WTC11 (cell line): ENCODE measurements around the gene MRM3. TPM values are rescaled to one million over a fixed set of nuclear protein-coding genes. Genes with fewer than 3 reads are reported as not detected.
A peak's percentile ranks its signal among the peaks of the same experiment; 100 is the strongest.

ENCODE experiments used
- ATAC-seq: fragments of 200-7000 bp; cut with Tn5 transposase; 2 replicates; pipeline ENCODE4 v1.10.0; 2021; ENCODE audit warnings: mild to moderate bottlenecking, moderate library complexity
- CTCF ChIA-PET: fragments of 300-600 bp; sonication (Branson Sonifier 250); formaldehyde crosslinking; loops from one replicate; lab custom pipeline; 2021; ENCODE audit warnings: antibody characterized with exemption; lab: Charles Lee
- POLR2A ChIA-PET: fragments of 350-600 bp; sonication (Branson Sonifier 250); formaldehyde crosslinking; loops from one replicate; lab custom pipeline; 2021; ENCODE audit warnings: antibody characterized with exemption; lab: Charles Lee
- DNase-seq: peaks from one replicate; pipeline ENCODE4 v3.0.0; 2021; ENCODE audit warnings: low spot score
- H3K27ac Mint-ChIP-seq: 2 replicates; pipeline ENCODE4 v1.8.0; 2021; ENCODE audit warnings: mixed read lengths
- H3K27me3 Mint-ChIP-seq: 2 replicates; pipeline ENCODE4 v1.8.0; 2021; ENCODE audit warnings: low read depth, mild to moderate bottlenecking, moderate library complexity, mixed read lengths
- H3K36me3 Mint-ChIP-seq: 2 replicates; pipeline ENCODE4 v1.8.0; 2021; ENCODE audit warnings: mixed read lengths
- H3K4me1 Mint-ChIP-seq: 2 replicates; pipeline ENCODE4 v1.8.0; 2022; ENCODE audit warnings: mixed read lengths
- H3K4me3 Mint-ChIP-seq: 2 replicates; pipeline ENCODE4 v1.8.0; 2021; ENCODE audit warnings: mild to moderate bottlenecking, moderate library complexity, mixed read lengths
- H3K9me3 Mint-ChIP-seq: 2 replicates; pipeline ENCODE4 v1.8.0; 2021; ENCODE audit warnings: mixed read lengths
- AR ChIP-seq: fragments of 250-450 bp; sonication (Bioruptor Pico); IDR thresholded peaks from 2 replicates; pipeline ENCODE4 v1.9.0; 2021; ENCODE audit warnings: mild to moderate bottlenecking
- CBFB ChIP-seq: sonication (generic); formaldehyde crosslinking; IDR thresholded peaks from 2 replicates; pipeline ENCODE4 v1.8.1; 2022; ENCODE audit warnings: mild to moderate bottlenecking, low read depth, missing genetic modification reagents
- CDX4 ChIP-seq: fragments of 250-450 bp; sonication (Bioruptor Pico); IDR thresholded peaks from 2 replicates; pipeline ENCODE4 v1.9.0; 2021; ENCODE audit warnings: moderate library complexity, mild to moderate bottlenecking, inconsistent platforms, borderline replicate concordance
- CTCF ChIP-seq: fragments of 200-600 bp; IDR thresholded peaks from 2 replicates; pipeline ENCODE4 v1.8.0; 2022; ENCODE audit warnings: antibody characterized with exemption
- ELF4 ChIP-seq: sonication (generic); formaldehyde crosslinking; IDR thresholded peaks from 2 replicates; pipeline ENCODE4 v1.8.1; 2022; ENCODE audit warnings: low read depth, mild to moderate bottlenecking, moderate library complexity, missing genetic modification reagents
- GRHL2 ChIP-seq: fragments of 250-450 bp; sonication (Bioruptor Pico); IDR thresholded peaks from 2 replicates; pipeline ENCODE4 v1.8.0; 2022; ENCODE audit warnings: mild to moderate bottlenecking, moderate library complexity; ENCODE audit not compliant: insufficient replicate concordance, severe bottlenecking
- IRF1 ChIP-seq: sonication (generic); formaldehyde crosslinking; IDR thresholded peaks from 2 replicates; pipeline ENCODE4 v1.8.0; 2023; ENCODE audit warnings: missing genetic modification reagents
- IRF2 ChIP-seq: sonication (generic); formaldehyde crosslinking; IDR thresholded peaks from 2 replicates; pipeline ENCODE4 v1.8.0; 2022; ENCODE audit warnings: low read depth, missing genetic modification reagents, borderline replicate concordance
- MAX ChIP-seq: sonication (generic); formaldehyde crosslinking; IDR thresholded peaks from 2 replicates; pipeline ENCODE4 v1.8.0; 2022; ENCODE audit warnings: mild to moderate bottlenecking, missing genetic modification reagents
- MXD4 ChIP-seq: fragments of 250-450 bp; sonication (Bioruptor Pico); IDR thresholded peaks from 2 replicates; pipeline ENCODE4 v1.8.0; 2021; ENCODE audit warnings: mild to moderate bottlenecking, moderate library complexity, borderline replicate concordance
- MYBL2 ChIP-seq: sonication (generic); formaldehyde crosslinking; IDR thresholded peaks from 2 replicates; pipeline ENCODE4 v1.8.1; 2023; ENCODE audit warnings: mild to moderate bottlenecking, moderate library complexity, missing genetic modification reagents
- NFATC4 ChIP-seq: fragments of 250-450 bp; sonication (Bioruptor Pico); IDR thresholded peaks from 2 replicates; pipeline ENCODE4 v1.9.0; 2021; ENCODE audit warnings: mild to moderate bottlenecking
- NR3C1 ChIP-seq: sonication (generic); formaldehyde crosslinking; conservative IDR thresholded peaks from 2 replicates; pipeline ENCODE4 v1.8.1; 2023; ENCODE audit warnings: low read depth, mild to moderate bottlenecking, missing genetic modification reagents
- PRDM15 ChIP-seq: sonication (generic); formaldehyde crosslinking; IDR thresholded peaks from 2 replicates; pipeline ENCODE4 v1.8.0; 2022; ENCODE audit warnings: missing genetic modification reagents
- RELA ChIP-seq: sonication (generic); formaldehyde crosslinking; IDR thresholded peaks from 2 replicates; pipeline ENCODE4 v1.8.1; 2022; ENCODE audit warnings: missing genetic modification reagents, mild to moderate bottlenecking, borderline replicate concordance
- RORB ChIP-seq: fragments of 250-450 bp; sonication (Bioruptor Pico); IDR thresholded peaks from 2 replicates; pipeline ENCODE4 v1.9.0; 2021; ENCODE audit warnings: mild to moderate bottlenecking
- SMAD3 ChIP-seq: sonication (generic); formaldehyde crosslinking; IDR thresholded peaks from 2 replicates; pipeline ENCODE4 v1.8.0; 2022; ENCODE audit warnings: missing genetic modification reagents, mild to moderate bottlenecking, borderline replicate concordance
- STAT6 ChIP-seq: sonication (generic); formaldehyde crosslinking; conservative IDR thresholded peaks from 2 replicates; pipeline ENCODE4 v1.8.1; 2023; ENCODE audit warnings: mild to moderate bottlenecking, low read depth, missing genetic modification reagents, moderate library complexity
- USF1 ChIP-seq: sonication (generic); formaldehyde crosslinking; IDR thresholded peaks from 2 replicates; pipeline ENCODE4 v1.8.0; 2022; ENCODE audit warnings: mild to moderate bottlenecking, missing genetic modification reagents
- ZNF138 ChIP-seq: sonication (generic); formaldehyde crosslinking; conservative IDR thresholded peaks from 2 replicates; pipeline ENCODE4 v1.8.1; 2022; ENCODE audit warnings: mild to moderate bottlenecking, moderate library complexity, missing genetic modification reagents
- ZNF232 ChIP-seq: sonication (generic); formaldehyde crosslinking; IDR thresholded peaks from 2 replicates; pipeline ENCODE4 v1.8.0; 2022; ENCODE audit warnings: mild to moderate bottlenecking, missing genetic modification reagents
- ZNF671 ChIP-seq: fragments of 250-450 bp; sonication (Bioruptor Pico); IDR thresholded peaks from 2 replicates; pipeline ENCODE4 v1.8.0; 2021; ENCODE audit warnings: mild to moderate bottlenecking
- total RNA-seq: library from RNA; stranded (reverse); gene quantifications from 3 replicates; pipeline ENCODE4 v1.2.3, GENCODE V29; 2021

Gene MRM3
- total RNA-seq, 1 experiment from 2014 or later, result 25.0 TPM

GRCh38 chr17:732902-733720 is 49.0 kb upstream of the MRM3 start:
- Mint-ChIP-seq H3K4me1 (peaks cover 18% of the 10 kb centered on the region), H3K27ac (0 out of 2 replicates have a peak overlapping the region, but pooled peaks have one; percentile 44), H3K9me3 (no peaks in the 10 kb centered on the region), H3K27me3 (peaks cover 8% of the 10 kb centered on the region), H3K4me3 (peak overlapping the region; percentile 86), H3K36me3 (peaks cover 30% of the 10 kb centered on the region)
- ChIA-PET POLR2A (interaction anchor here (0.7 kb wide), 1 partner anchor 164 kb away, joined by 5 read pairs; no protein-coding TSS in a partner anchor), CTCF (interaction anchor here (0.8 to 1.8 kb wide), 4 partner anchors 9 to 323 kb away, joined by 4 read pairs; partner anchors contain the start of gene TIMM22)
- peak; percentile 59 for DNase-seq
- ATAC-seq, result peak; percentile 30
- TF ChIP-seq SMAD3 (CRISPR knock-in tag) (no peak), ELF4 (CRISPR knock-in tag) (no peak), USF1 (CRISPR knock-in tag) (no peak), MAX (CRISPR knock-in tag) (peak; percentile 39; the same call in 1 of the 2 replicates), IRF2 (CRISPR knock-in tag) (no peak), ZNF138 (no peak), NR3C1 (no peak), RELA (CRISPR knock-in tag) (no peak), GRHL2 (CRISPR knock-in tag) (no peak), AR (no peak), CTCF (no peak), ZNF232 (no peak), NFATC4 (CRISPR knock-in tag) (no peak), ZNF671 (no peak), PRDM15 (peak; percentile 38), CDX4 (CRISPR knock-in tag) (no peak), MXD4 (CRISPR knock-in tag) (no peak), STAT6 (no peak), IRF1 (CRISPR knock-in tag) (no peak), RORB (CRISPR knock-in tag) (no peak), MYBL2 (CRISPR knock-in tag) (0 out of 2 replicates have a peak, but pooled peaks have one; percentile 42), CBFB (CRISPR knock-in tag) (no peak)
